ENCODE data around the gene TEX55.
"Not testable (repeated sequence)": the region's sequence is repeated elsewhere in the genome, so short reads cannot be mapped to it uniquely, and the experiment has no call there.

The TEX55 gene

GRCh38 chr3:119148493-119149180 lies 2.7 kb downstream of the TEX55 start:
- no peak for DNase-seq (ENCODE audit: extremely low read depth, low read depth)
- TF ChIP-seq CTCF (IDR thresholded peaks at IDR 0.05; ENCODE audit: low read depth, low read length), result no peak

- no peak for DNase-seq (ENCODE audit: extremely low read depth, low read depth)
- no peak for TF ChIP-seq CTCF (IDR thresholded peaks at IDR 0.05; ENCODE audit: low read depth, low read length)
Observed at GRCh38 chr3:119149484-119149883, 3.5 kb downstream of the TEX55 start.

GRCh38 chr3:119156868-119157267 lies 10.9 kb downstream of the TEX55 start:
- TF ChIP-seq CTCF (IDR thresholded peaks at IDR 0.05; ENCODE audit: low read depth, low read length), result no peak

GRCh38 chr3:119157971-119158370 lies 12.0 kb downstream of the TEX55 start:
- DNase-seq (ENCODE audit: extremely low read depth, low read depth), result no peak

More at GRCh38 chr3:119156868-119157267, 10.9 kb downstream of the TEX55 start:
- no peak for DNase-seq (ENCODE audit: extremely low read depth, low read depth)

GRCh38 chr3:119160361-119160760 lies 14.4 kb downstream of the TEX55 start:
- DNase-seq (ENCODE audit: extremely low read depth, low read depth), result no peak
- TF ChIP-seq CTCF (IDR thresholded peaks at IDR 0.05; ENCODE audit: low read depth, low read length), result no peak

More at GRCh38 chr3:119157971-119158370, 12.0 kb downstream of the TEX55 start:
- TF ChIP-seq CTCF (IDR thresholded peaks at IDR 0.05; ENCODE audit: low read depth, low read length), result no peak

GRCh38 chr3:119160815-119161214 lies 14.8 kb downstream of the TEX55 start:
- TF ChIP-seq CTCF (IDR thresholded peaks at IDR 0.05; ENCODE audit: low read depth, low read length), result no peak
- no peak for DNase-seq (ENCODE audit: extremely low read depth, low read depth)

- no peak for TF ChIP-seq CTCF (IDR thresholded peaks at IDR 0.05; ENCODE audit: low read depth, low read length)
- no peak for DNase-seq (ENCODE audit: extremely low read depth, low read depth)
Observed at GRCh38 chr3:119161240-119161639, 15.3 kb downstream of the TEX55 start.

GRCh38 chr3:119164745-119165144 lies 18.8 kb downstream of the TEX55 start:
- not testable (repeated sequence) for DNase-seq (ENCODE audit: extremely low read depth, low read depth)
